ENCODE measurements around the gene TXNRD3.
A peak's percentile ranks its signal among the peaks of the same experiment; 100 is the strongest.

TXNRD3 gene

DNA sequence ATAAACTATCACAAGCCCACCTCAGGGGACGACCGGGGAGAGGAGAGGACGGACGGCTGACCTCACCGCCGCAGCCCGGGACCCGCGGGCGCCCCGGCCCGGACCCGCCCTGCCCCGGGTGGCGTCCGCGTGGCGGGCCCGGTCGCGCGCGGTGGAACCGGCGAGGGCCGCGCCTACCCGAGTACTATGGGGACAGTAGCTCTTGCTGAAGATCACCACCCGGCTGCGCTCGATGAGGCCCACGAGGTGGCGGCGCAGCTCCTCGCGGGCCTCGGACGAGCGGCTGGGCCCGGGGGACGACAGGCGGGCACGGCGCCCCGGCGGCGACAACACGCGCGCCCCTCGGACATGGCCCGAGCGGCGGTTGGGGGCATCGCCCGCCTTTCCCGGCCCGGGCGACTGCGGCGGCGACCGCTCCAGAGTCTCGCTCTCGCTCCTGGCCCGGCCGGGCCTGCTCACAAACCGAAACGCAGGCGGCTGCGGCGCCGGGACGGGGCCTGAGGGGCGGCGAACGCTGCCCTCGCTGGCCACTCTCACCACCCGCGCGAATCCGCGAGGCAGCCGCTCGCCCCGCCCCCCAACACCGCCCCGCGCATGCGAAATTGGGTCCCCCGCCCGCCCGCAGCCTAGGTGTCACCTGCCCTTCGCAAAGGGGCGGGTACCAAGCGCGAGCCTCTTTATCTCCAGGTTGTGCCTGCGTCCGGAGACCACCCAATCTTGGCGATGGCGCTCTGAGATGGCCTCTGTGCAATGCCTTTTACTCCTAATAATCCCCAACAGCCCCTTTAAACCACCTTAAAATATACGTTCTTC, at the start of gene TXNRD3:
Gene TXNRD3 (minus strand): TSS at position 554 of the 813 bp plus-strand sequence.
- peak; percentile 76 to 85 for DNase-seq (ENCODE audit: low read depth in 2 of 2)

- DNase-seq (ENCODE audit: low read depth in 2 of 2), result peak; percentile 96 to 97
Measured at GRCh38 chr3:126703512-126704493, 48.9 kb upstream of the TXNRD3 start, which contains the start of gene CHCHD6. CHCHD6 (plus strand) TSS chr3:126704240; CDS start chr3:126704313, 73 bp downstream.

DNA sequence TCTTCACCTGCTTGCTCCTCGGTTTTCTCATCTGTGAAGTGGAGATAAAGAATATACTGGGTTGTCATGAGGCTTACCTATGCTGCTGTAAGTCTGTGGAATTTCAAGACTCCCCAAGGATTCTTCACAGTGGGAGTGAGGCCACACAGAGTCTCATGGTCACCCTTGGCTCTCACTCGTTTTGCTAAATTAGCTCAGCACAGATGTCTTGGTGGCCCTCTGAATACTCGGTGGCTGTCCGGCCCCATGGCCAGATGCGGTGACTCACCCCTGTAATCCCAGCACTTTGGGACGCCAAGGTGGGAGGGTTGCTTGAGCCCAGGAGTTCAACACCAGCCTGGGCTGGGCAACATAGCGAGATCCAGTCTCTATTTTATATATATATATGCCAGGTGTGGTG, 44.1 kb upstream of the TXNRD3 start:
- DNase-seq (ENCODE audit: low read depth in 2 of 2), result no peak

DNA sequence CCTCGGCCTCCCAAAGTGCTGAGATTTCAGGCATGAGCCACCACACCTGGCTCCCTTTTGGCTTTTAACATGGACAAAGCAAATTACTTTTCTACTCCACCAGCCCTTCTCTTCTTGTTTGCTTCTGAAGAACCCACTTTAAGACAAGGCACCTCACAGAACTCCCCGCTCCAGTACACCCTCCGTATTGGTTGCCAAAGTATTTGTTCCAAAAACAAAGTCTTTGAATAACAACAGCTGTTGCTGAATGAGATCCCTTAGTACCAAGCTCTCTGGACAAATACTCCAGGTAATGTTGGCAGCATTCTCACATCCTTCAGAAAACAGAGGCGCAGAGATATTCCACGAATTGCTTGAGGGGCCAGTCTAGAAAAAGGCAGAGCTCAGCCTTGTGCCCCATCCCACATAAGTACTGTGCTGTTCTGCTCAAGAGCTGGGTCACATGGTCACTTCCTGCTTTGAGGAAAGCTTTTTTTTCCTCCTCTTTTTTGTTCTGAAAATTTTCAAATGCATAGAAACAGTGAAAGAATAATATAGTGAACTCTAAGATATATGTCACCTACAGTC, 41.9 kb upstream of the TXNRD3 start:
- no peak for DNase-seq (ENCODE audit: low read depth in 2 of 2)

- DNase-seq (ENCODE audit: low read depth in 2 of 2), result no peak
Measured at GRCh38 chr3:126693921-126694320, 39.0 kb upstream of the TXNRD3 start.

- DNase-seq (ENCODE audit: low read depth in 2 of 2), result no peak
Measured at GRCh38 chr3:126692858-126693257, 37.9 kb upstream of the TXNRD3 start.

GRCh38 chr3:126691765-126692164, 36.8 kb upstream of the TXNRD3 start:
- DNase-seq (ENCODE audit: low read depth in 2 of 2), result no peak

DNA sequence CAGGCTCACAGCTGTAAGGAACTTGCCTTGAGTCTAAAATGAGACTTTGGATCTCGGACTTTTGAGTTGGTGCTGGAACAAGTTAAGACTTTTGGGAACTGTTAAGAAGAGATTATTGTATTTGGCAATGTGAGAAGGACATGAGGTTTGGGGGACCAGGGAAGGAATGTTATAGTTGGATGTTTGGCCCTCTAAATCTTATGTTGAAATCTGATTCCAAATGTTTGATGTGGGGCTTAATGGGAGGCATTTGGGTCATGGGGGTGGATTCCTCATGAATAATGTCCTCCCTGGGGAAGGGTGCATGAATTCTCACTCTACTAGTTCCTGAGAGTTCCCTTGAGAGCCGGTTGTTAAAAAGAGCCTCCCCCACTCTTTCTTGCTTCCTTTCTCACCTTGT, 30.6 kb upstream of the TXNRD3 start:
- DNase-seq (ENCODE audit: low read depth in 2 of 2), result no peak

- DNase-seq (ENCODE audit: low read depth in 2 of 2), result no peak
Measured at GRCh38 chr3:126685021-126685420, 30.1 kb upstream of the TXNRD3 start.

DNA sequence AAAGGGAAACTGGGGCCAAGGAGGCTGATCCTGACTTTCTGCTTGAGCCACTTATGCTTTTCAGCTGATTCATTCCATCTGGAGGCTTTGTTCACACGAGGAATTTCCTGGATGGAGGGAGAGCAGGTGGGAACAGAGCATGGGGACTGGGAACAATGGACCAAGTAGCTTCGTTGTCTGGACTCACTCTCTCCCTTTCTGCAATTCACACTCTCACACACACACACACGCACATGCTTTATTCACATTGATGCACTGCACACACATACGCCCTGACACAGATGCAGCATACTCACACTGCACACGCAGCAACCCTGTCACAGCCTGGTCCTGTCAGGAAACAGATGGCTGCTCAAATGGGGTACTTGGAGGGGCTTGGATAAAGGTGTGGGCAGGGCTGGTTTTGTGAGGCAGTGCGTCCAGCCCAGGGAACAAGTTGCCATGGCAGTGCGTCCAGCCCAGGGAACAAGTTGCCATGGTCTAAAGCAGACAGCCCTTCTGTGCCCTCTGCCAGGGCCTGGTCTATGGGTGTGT, 29.4 kb upstream of the TXNRD3 start:
- DNase-seq (ENCODE audit: low read depth in 2 of 2), result no peak

- no peak for DNase-seq (ENCODE audit: low read depth in 2 of 2)
Measured at GRCh38 chr3:126683069-126683468, 28.1 kb upstream of the TXNRD3 start.

GRCh38 chr3:126682009-126682408, 27.1 kb upstream of the TXNRD3 start:
- no peak for DNase-seq (ENCODE audit: low read depth in 2 of 2)

DNA sequence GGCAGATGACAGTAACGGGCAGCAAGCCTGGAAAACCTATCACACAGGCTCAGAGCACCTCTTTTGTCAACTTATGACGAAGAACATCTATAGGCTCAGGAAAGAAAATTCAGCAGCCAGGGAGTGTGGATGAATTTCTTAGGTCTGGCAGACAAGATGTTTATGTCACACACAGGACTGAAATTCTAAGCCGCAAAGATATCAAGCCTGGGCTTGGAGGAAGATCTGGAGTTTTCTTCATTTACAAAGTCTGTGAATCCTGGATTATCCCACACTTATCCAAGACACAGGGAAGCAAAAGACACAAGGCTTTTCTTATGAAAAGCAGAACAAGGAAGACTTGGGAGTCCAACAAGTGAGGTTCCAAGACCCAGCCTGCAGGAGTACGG, 25.7 kb upstream of the TXNRD3 start:
- no peak for DNase-seq (ENCODE audit: low read depth in 2 of 2)

DNA sequence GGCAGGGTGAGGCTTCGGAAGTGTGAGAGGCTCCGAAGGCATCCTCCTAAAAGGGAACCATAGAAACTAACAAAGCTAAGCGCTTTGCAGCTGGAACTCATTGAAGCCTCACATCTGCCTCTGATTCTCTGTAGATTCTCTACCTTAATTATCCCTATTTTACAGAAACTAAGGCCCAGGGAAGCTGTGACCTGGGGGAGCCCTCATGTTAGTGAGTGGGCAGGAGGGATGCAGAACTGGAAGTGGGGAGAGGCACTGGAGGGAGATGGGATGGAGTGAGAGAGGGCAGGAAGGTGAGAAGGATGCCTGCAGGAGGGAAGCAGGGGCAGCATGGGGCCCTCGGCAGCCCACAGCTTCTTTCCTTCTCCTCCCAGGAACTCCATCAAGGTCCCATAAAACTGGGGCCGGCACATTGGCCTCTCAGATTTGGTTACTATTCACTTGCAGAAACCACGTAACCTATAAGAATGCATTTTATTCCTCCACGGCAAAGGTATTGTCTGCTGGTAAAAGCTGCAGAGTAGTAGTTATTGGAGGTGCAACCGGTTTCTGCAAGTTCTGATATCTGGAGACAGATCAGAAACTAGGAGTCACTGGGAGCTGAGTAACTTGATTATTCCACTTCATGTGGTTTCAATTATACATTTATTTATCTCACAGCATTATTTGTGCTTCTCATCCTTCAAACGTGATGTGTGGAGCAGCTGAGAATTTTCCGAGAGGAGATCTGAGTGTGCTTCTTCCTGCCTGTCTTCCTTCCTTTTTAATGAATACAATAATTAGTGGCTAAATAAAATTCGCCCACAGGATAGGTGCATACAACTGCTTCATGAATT, 25.1 kb upstream of the TXNRD3 start:
- no peak for DNase-seq (ENCODE audit: low read depth in 2 of 2)

DNA sequence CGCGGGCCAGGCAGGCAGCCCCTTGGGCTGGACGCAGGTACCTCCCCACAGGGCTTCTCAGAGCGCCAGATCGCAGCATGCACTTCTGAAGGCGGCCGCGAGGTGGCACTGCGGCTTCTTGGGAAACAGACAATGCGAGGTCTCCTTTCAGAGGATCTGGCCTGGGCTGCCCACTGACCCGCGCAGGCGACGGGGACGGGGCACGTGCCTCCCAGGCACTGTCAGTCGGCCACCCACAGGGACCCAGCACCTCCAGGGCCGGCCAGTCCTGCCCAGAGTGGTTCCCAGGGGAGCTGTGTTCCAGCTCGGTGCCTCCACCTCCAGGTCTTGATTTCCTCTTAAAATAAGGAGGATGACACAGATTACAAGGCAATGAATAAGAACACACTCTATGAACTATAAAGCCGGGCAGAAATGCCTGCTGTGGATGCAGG, 24.4 kb upstream of the TXNRD3 start:
- peak; percentile 72 to 77 for DNase-seq (ENCODE audit: low read depth in 2 of 2)

GRCh38 chr3:126678693-126679317, 23.9 kb upstream of the TXNRD3 start:
- no peak for DNase-seq (ENCODE audit: low read depth in 2 of 2)

- no peak for DNase-seq (ENCODE audit: low read depth in 2 of 2)
Measured at GRCh38 chr3:126677862-126678503, 23.1 kb upstream of the TXNRD3 start.

DNA sequence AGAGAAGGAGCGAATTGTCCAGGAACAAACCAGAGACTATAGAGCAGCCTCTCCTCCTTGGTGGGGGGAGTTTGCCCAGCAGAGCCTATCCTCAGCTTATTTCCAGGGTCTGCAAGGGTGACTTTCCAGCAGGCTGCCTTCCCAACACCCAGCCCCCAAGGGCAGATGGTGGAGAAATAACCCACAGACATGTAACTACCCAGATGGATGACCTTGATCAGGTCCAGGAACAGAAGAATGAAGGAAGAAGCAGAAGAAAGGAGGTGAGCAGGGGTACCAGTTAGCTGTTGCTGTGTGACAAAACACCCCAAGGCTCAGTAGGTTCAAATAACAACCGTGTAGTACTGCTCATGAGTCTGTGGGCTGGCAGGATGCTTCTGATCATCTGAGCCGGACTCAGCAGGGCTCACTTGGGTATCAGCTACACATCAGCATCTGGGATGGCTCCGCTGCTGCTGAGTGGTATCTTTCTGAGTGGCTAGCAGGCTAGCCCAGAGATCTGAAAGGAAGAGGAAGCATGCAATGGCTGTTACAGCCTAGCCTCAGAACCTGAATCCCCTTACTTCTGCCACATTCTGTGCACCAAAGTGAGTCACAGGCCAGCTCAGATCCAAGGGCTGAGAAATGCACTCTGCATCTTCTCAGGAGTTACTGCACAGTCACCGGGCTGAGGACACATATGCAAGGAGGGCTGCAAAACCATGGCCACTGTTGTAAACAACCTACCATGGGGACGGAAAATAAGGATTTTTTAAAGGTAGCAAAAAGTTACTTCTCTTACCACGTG, 22.2 kb upstream of the TXNRD3 start:
- no peak for DNase-seq (ENCODE audit: low read depth in 2 of 2)

DNA sequence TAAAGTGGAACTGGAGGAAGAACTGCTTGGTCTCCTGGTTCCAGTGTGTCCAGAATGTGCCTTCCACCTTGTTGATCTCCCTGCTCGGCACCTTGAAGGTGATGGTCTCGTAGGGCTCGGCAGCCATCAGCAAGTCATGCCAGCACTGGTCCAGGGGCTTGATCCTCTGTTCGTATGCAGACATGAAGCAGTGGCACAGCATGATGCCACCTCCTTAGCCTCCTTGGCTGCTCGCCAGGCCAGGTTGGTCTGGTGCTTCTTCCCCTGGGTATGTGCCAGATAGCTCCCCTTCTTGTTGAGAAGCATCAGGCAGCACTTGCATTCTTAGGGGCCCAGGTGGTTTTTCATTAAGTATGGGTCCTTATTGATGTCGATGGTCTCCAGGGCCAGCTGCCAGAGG, 17.8 kb upstream of the TXNRD3 start:
- DNase-seq (ENCODE audit: low read depth in 2 of 2), result no peak

All from stimulated activated CD4-positive, alpha-beta T cell treated with anti-CD3 and anti-CD28 coated beads, Interleukin-1b, Interleukin-23, amount 100 ng/mL, for 4 hours (primary cell).